GM12878 (cell line): ENCODE measurements around the gene CCDC88A.

Experiments used
- CBX5 ChIP-seq: sonication (generic); IDR thresholded peaks from 2 replicates; pipeline ENCODE4 v1.6.1; 2016; ENCODE audit warnings: low read depth, moderate library complexity, mild to moderate bottlenecking, inconsistent platforms
- PML ChIP-seq: IDR thresholded peaks from 2 replicates; pipeline ENCODE4 v1.6.1; 2012; ENCODE audit warnings: low read length, inconsistent platforms
- POLR2A ChIP-seq: IDR thresholded peaks from 2 replicates; pipeline ENCODE4 v1.6.1; 2011; ENCODE audit warnings: low read depth, mild to moderate bottlenecking, low read length
- SUPT20H ChIP-seq: IDR thresholded peaks from 2 replicates; pipeline ENCODE4 v1.6.1; 2011; ENCODE audit warnings: low read depth, mild to moderate bottlenecking, low read length, moderate library complexity, borderline replicate concordance; ENCODE audit not compliant: control insufficient read depth
- TBL1XR1 ChIP-seq: IDR thresholded peaks from 2 replicates; pipeline ENCODE4 v1.6.1; 2012; ENCODE audit warnings: low read depth, low read length, improper control_type of control experiment
- TF ChIP-seq, protein P1 (sequence below), 3 experiments: IDR thresholded peaks in 2 of 3; conservative IDR thresholded peaks in 1 of 3; 2 replicates each; pipeline ENCODE4 v1.5.1; 2011; ENCODE audit warnings: low read depth in 3 of 3, low read length in 3 of 3, mild to moderate bottlenecking in 3 of 3, control low read depth in 2 of 3, moderate library complexity in 2 of 3, inconsistent platforms in 1 of 3, mixed read lengths in 1 of 3; ENCODE audit not compliant: control insufficient read depth in 2 of 3, insufficient read depth in 1 of 3; ENCODE audit errors: extremely low read depth in 1 of 3

DNA sequence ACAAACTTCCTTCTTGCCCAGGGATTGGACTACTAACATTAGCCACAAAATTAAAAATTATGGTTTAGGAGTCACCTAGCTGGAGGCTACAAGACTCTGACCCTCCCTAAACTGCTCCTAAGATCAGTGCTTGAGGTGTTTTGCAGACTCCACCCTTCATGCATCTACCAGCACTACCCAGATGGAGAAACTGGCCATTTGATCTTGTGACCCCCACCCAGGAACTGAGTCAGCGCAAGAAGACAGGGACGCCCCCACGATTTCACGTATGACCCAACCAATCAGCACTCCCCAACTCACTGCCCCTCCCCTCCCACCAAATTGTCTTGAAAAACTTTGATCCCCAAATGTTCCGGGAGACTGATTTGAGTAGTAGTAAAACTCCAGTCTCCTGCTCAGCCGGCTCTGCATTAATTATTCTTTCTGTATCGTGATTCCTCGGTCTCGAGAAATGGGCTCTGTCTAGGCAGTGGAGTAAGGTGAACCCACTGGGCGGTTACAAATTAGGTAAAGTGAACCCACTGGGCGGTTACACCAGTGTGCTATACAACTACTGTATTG lies 40.1 kb upstream of the CCDC88A start:
- TF ChIP-seq, protein P1, sequence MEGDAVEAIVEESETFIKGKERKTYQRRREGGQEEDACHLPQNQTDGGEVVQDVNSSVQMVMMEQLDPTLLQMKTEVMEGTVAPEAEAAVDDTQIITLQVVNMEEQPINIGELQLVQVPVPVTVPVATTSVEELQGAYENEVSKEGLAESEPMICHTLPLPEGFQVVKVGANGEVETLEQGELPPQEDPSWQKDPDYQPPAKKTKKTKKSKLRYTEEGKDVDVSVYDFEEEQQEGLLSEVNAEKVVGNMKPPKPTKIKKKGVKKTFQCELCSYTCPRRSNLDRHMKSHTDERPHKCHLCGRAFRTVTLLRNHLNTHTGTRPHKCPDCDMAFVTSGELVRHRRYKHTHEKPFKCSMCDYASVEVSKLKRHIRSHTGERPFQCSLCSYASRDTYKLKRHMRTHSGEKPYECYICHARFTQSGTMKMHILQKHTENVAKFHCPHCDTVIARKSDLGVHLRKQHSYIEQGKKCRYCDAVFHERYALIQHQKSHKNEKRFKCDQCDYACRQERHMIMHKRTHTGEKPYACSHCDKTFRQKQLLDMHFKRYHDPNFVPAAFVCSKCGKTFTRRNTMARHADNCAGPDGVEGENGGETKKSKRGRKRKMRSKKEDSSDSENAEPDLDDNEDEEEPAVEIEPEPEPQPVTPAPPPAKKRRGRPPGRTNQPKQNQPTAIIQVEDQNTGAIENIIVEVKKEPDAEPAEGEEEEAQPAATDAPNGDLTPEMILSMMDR (IDR thresholded peaks at IDR 0.05 in 2 of 3, conservative IDR thresholded peaks at IDR 0.05 in 1 of 3; ENCODE audit: control insufficient read depth in 2 of 3, extremely low read depth in 1 of 3, insufficient read depth in 1 of 3, low read depth in 3 of 3, low read length in 3 of 3) = no peak
- TF ChIP-seq TBL1XR1 (no peak), CBX5 (no peak), POLR2A (no peak), PML (no peak), SUPT20H (no peak)
